ENCODE results near the gene NAA80. TPM values are rescaled to one million over a fixed set of nuclear protein-coding genes. Genes with fewer than 3 reads are reported as not detected.
A peak's percentile ranks its signal among the peaks of the same experiment; 100 is the strongest.

Gene NAA80
- total RNA-seq, 1 donor from 2014 or later, result 6.7 TPM

- ATAC-seq, result peak; percentile 34
- intact Hi-C loops (cut with micrococcal nuclease), result no loop called here
- no peak for DNase-seq
Measured at GRCh38 chr3:50246517-50246954, 52.7 kb downstream of the NAA80 start.

Other genes with a start within 250 kb of the NAA80 start
- gene RBM5, start 210.5 kb downstream of the NAA80 start, total RNA-seq, result 73.8 TPM
- gene SEMA3F, start 144.1 kb downstream of the NAA80 start, total RNA-seq, result 11.4 TPM
- gene GNAT1, start 107.8 kb downstream of the NAA80 start, total RNA-seq, result not detected
- 10.4 TPM for gene SLC38A3, start 94.1 kb downstream of the NAA80 start, total RNA-seq
- 137 TPM for gene GNAI2, start 63.2 kb downstream of the NAA80 start, total RNA-seq
- 20.6 TPM for gene SEMA3B, start 30.3 kb downstream of the NAA80 start, total RNA-seq
- 31.6 TPM for gene LSMEM2, start 20.3 kb downstream of the NAA80 start, total RNA-seq
- gene IFRD2, start 7.0 kb downstream of the NAA80 start, total RNA-seq, result 79.3 TPM
- gene HYAL3, start within 50 bp of the NAA80 start, total RNA-seq, result 0.92 TPM
- 70.0 TPM for gene HYAL1, start 4.2 kb upstream of the NAA80 start, total RNA-seq
- 36.0 TPM for gene HYAL2, start 23.3 kb upstream of the NAA80 start, total RNA-seq
- 30.7 TPM for gene TUSC2, start 28.8 kb upstream of the NAA80 start, total RNA-seq
- 10.5 TPM for gene RASSF1, start 41.4 kb upstream of the NAA80 start, total RNA-seq
- 0.07 TPM for gene ZMYND10, start 46.3 kb upstream of the NAA80 start, total RNA-seq
- gene NPRL2, start 51.4 kb upstream of the NAA80 start, total RNA-seq, result 16.8 TPM
- gene CYB561D2, start 51.5 kb upstream of the NAA80 start, total RNA-seq, result 5.2 TPM
- 27.4 TPM for gene TMEM115, start 60.1 kb upstream of the NAA80 start, total RNA-seq
- gene CACNA2D2, start 204.2 kb upstream of the NAA80 start, total RNA-seq, result 2.8 TPM

Data from left ventricle myocardium superior (tissue), 1 donor.